Psoas muscle (tissue), 8 donors: ENCODE measurements around the gene GPRC5B. TPM values are rescaled to one million over a fixed set of nuclear protein-coding genes. Genes with fewer than 3 reads are reported as not detected.
A peak's percentile ranks its signal among the peaks of the same experiment; 100 is the strongest.

ENCODE experiments used
- ATAC-seq, 4 donors: fragments of 200-7000 bp; cut with Tn5 transposase; one replicate each; pipeline ENCODE4 v1.9.1; 2020; ENCODE audit warnings: moderate library complexity in 3 of 4, mild to moderate bottlenecking in 2 of 4
- DNase-seq, 2 donors: peaks; one replicate each; pipeline ENCODE4 v3.0.0-alpha.2; 2020
- H3K27ac ChIP-seq: fragments of 200-600 bp; one replicate; pipeline ENCODE4 v1.8.0; 2022
- H3K27me3 ChIP-seq, 3 donors: fragments of 200-600 bp in 1 of 3; one replicate each; pipeline versions ENCODE4 v1.6.1 to v1.8.0; 2013 to 2022; ENCODE audit warnings: low read length in 2 of 3, mild to moderate bottlenecking in 2 of 3, moderate library complexity in 1 of 3; ENCODE audit not compliant: insufficient read depth in 3 of 3
- H3K36me3 ChIP-seq, 2 donors: fragments of 200-600 bp in 1 of 2; one replicate each; pipeline versions ENCODE4 v1.6.1 to v1.8.0; 2013 to 2022; ENCODE audit warnings: low read depth in 1 of 2, mild to moderate bottlenecking in 1 of 2, moderate library complexity in 1 of 2; ENCODE audit not compliant: insufficient read depth in 1 of 2
- H3K4me1 ChIP-seq: fragments of 200-600 bp; one replicate; pipeline ENCODE4 v1.8.0; 2022
- H3K4me3 ChIP-seq: fragments of 200-600 bp; one replicate; pipeline ENCODE4 v1.8.0; 2022; ENCODE audit warnings: mild to moderate bottlenecking
- H3K9me3 ChIP-seq: fragments of 200-600 bp; one replicate; pipeline ENCODE4 v1.8.0; 2022
- CTCF ChIP-seq: fragments of 200-600 bp; IDR thresholded peaks from one replicate; pipeline ENCODE4 v1.8.0; 2022; ENCODE audit warnings: antibody characterized with exemption
- WGBS, 3 donors: extraction: QIAGEN DNeasy Blood & Tissue Kit; methylation state at CpG; one replicate each; pipeline versions ENCODE4 v1.1.6 to v1.1.7; 2013; 5-methylcytosine and 5-hydroxymethylcytosine counted together
- intact Hi-C, 2 donors: fragments of 100-400 bp; cut with DNase I; formaldehyde crosslinking; loops; one replicate each; pipeline versions ENCODE4 v1.11.0 to v1.14.2; 2022
- long read RNA-seq, 2 donors: library from polyadenylated mRNA; unstranded; transcript quantifications; one replicate each; pipeline ENCODE4 v2.0.0, GENCODE V29; 2021
- polyA plus RNA-seq, 3 donors: library from polyadenylated mRNA; stranded (reverse); fragments of 200-250 nt; gene quantifications; one replicate each; pipeline ENCODE4 v1.2.3, GENCODE V29; 2013
- total RNA-seq, 4 donors: library from RNA; stranded (reverse); fragmentation: NEBNext Ultra II Directional in 2 of 4; extraction: Animal tissue kit (Norgen Biotek cat#: 25700) in 2 of 4; gene quantifications; one replicate each; pipeline versions ENCODE4 v1.2.1 to v1.2.4, GENCODE V29; 2021 to 2023
- donor health status: healthy with polysubstance abuse.
- donor health status: DM: no; HTN: no; CAD: no; lungs with moderate emphysema.
- donor health status: Bipolar disorder and iron deficiency.
- donor health status: healthy.
- donor health status: DM: yes; HTN: yes; CAD: no.
- donor health status: DM: no; HTN: no; CAD: no.
- donor health status: DM: no; HTN: no; CAD: no.
- donor health status: DM: yes; HTN: yes; CAD: no.

GPRC5B gene
- total RNA-seq: 100 to 1,000 TPM in 3 of 4 donors, 10 to 100 TPM in 1; 38.5 to 124 (median 109) TPM
- 10 to 100 TPM; 25.3 to 55.7 (median 50.9) TPM for polyA plus RNA-seq
- long read RNA-seq, donor 1, full-length matches to known transcripts: 11 of 20 reads
- long read RNA-seq, donor 1, partial matches to known transcripts: 3 of 20 reads
- long read RNA-seq, donor 1, other reads (novel, unspliced or antisense): 6 of 20 reads
- long read RNA-seq, donor 2, full-length matches to known transcripts: 150 of 241 reads
- long read RNA-seq, donor 2, partial matches to known transcripts: 32 of 241 reads
- long read RNA-seq, donor 2, other reads (novel, unspliced or antisense): 59 of 241 reads

GRCh38 chr16:19884611-19885450 is at the start of gene GPRC5B:
Gene GPRC5B, minus strand, starts transcription at chr16:19884848. Its CDS starts 12,003 bp downstream, at chr16:19872845.
- Histone ChIP-seq H3K36me3 (peaks cover 0 to 5% of the 10 kb centered on the region in 2 donors), H3K4me3 (peak within 1 kb of the TSS; percentile 92), H3K4me1 (peaks cover 17% of the 10 kb centered on the region), H3K9me3 (no peaks in the 10 kb centered on the region), H3K27ac (peak within 1 kb of the TSS; percentile 92), H3K27me3 (no peaks in the 10 kb centered on the region)
- peak; percentile 17 for TF ChIP-seq CTCF
- intact Hi-C loops: loop anchor here (5.0 to 10.0 kb wide), 5 partner anchors 38 to 900 kb away; partner anchors contain the start of genes IQCK (in 1 of the 2), KNOP1 (in 1 of the 2) and TMC7 (in 1 of the 2)
- ATAC-seq: peak; percentile 59 to 71 (median 69)
- DNase-seq: peak; percentile 55 to 82
- 1 to 2% (median 2%) methylated on average over 48 to 85 of the region's 85 CpGs for WGBS, 3 donors

GRCh38 chr16:19933740-19934139 is 49.1 kb upstream of the GPRC5B start:
- Histone ChIP-seq H3K4me1 (no peaks in the 10 kb centered on the region), H3K9me3 (no peaks in the 10 kb centered on the region), H3K36me3 (no peaks in the 10 kb centered on the region), H3K4me3 (no peak overlapping the region), H3K27ac (no peak overlapping the region), H3K27me3 (no peaks in the 10 kb centered on the region)
- intact Hi-C loops: no loop called here
- TF ChIP-seq CTCF: no peak
- no peak for DNase-seq
- no peak for ATAC-seq
- WGBS, 3 donors: 72 to 76% (median 73%) methylated on average over 6 of the region's 6 CpGs

- no peak for ATAC-seq
- Histone ChIP-seq H3K27ac (no peak overlapping the region), H3K4me1 (no peaks in the 10 kb centered on the region), H3K36me3 (no peaks in the 10 kb centered on the region), H3K27me3 (no peaks in the 10 kb centered on the region), H3K4me3 (no peak overlapping the region), H3K9me3 (no peaks in the 10 kb centered on the region)
- intact Hi-C loops: no loop called here
- TF ChIP-seq CTCF: no peak
- WGBS, 3 donors: 54 to 58% (median 55%) methylated on average over 12 of the region's 12 CpGs
- DNase-seq: no peak
Observed at GRCh38 chr16:19929062-19929511, 44.4 kb upstream of the GPRC5B start.

- 74 to 81% (median 74%) methylated on average over 1 of the region's 1 CpG for WGBS, 3 donors
- H3K4me1 ChIP-seq: no peaks in the 10 kb centered on the region
- no peaks in the 10 kb centered on the region for H3K36me3 ChIP-seq
- DNase-seq (no peak), ATAC-seq (no peak)
- H3K27ac ChIP-seq: no peak overlapping the region
- intact Hi-C loops: no loop called here
- no peaks in the 10 kb centered on the region for H3K9me3 ChIP-seq
- TF ChIP-seq CTCF: no peak
- H3K27me3 ChIP-seq: no peaks in the 10 kb centered on the region
- H3K4me3 ChIP-seq: no peak overlapping the region
Observed at GRCh38 chr16:19928432-19928831, 43.8 kb upstream of the GPRC5B start.
